OCI-LY1 (cell line): Measurements from ENCODE around the gene GPT2.

ENCODE experiments used
- H2AFZ ChIP-seq: fragments of 200-600 bp; sonication (generic), shearing (Covaris generic); 2 replicates; pipeline ENCODE4 v1.6.0; 2014; ENCODE audit warnings: antibody characterized with exemption, mild to moderate bottlenecking, low read length
- H3F3A ChIP-seq: fragments of 200-600 bp; sonication (generic), shearing (Covaris generic); 2 replicates; pipeline ENCODE4 v1.6.0; 2014; ENCODE audit warnings: mild to moderate bottlenecking, antibody characterized with exemption, low read length, moderate library complexity; ENCODE audit not compliant: insufficient read depth
- H3K27ac ChIP-seq: fragments of 200-600 bp; sonication (generic); 2 replicates; pipeline ENCODE4 v1.5.1; 2014; ENCODE audit warnings: low read length, mixed run types, mild to moderate bottlenecking, low read depth; ENCODE audit not compliant: poor library complexity, severe bottlenecking
- H3K27me3 ChIP-seq: fragments of 200-600 bp; sonication (generic); 2 replicates; pipeline ENCODE4 v1.6.0; 2014; ENCODE audit warnings: antibody characterized with exemption, mild to moderate bottlenecking, low read length, moderate library complexity; ENCODE audit not compliant: insufficient read depth
- H3K36me3 ChIP-seq: fragments of 200-600 bp; sonication (generic); 2 replicates; pipeline ENCODE4 v1.6.1; 2014; ENCODE audit warnings: mild to moderate bottlenecking, antibody characterized with exemption, low read length, moderate library complexity, mixed read lengths; ENCODE audit not compliant: insufficient read depth
- H3K4me1 ChIP-seq: fragments of 200-600 bp; sonication (generic); 2 replicates; pipeline ENCODE4 v1.5.1; 2014; ENCODE audit warnings: mild to moderate bottlenecking, low read length, moderate library complexity; ENCODE audit not compliant: insufficient read depth, severe bottlenecking
- H3K4me2 ChIP-seq: fragments of 200-600 bp; sonication (generic), shearing (Covaris generic); 2 replicates; pipeline ENCODE4 v1.6.1; 2014; ENCODE audit warnings: low read length
- H3K4me3 ChIP-seq: fragments of 200-600 bp; sonication (generic); 2 replicates; pipeline ENCODE4 v1.5.1; 2014; ENCODE audit warnings: low read length, low read depth, mild to moderate bottlenecking, mixed read lengths; ENCODE audit not compliant: poor library complexity, severe bottlenecking
- H3K79me2 ChIP-seq: fragments of 200-600 bp; shearing (Covaris generic); 2 replicates; pipeline ENCODE4 v1.6.1; 2016; ENCODE audit warnings: mixed run types, low read length, mixed read lengths; ENCODE audit not compliant: insufficient read depth
- H3K9ac ChIP-seq: fragments of 200-600 bp; sonication (generic), shearing (Covaris generic); 2 replicates; pipeline ENCODE4 v1.6.1; 2014; ENCODE audit warnings: mild to moderate bottlenecking, low read length, mixed read lengths
- H3K9me2 ChIP-seq: fragments of 200-600 bp; sonication (generic), shearing (Covaris generic); 2 replicates; pipeline ENCODE4 v1.6.1; 2014; ENCODE audit warnings: low read depth, mild to moderate bottlenecking, low read length, mixed read lengths
- H3K9me3 ChIP-seq: fragments of 200-600 bp; shearing (Covaris generic); 2 replicates; pipeline ENCODE4 v1.6.1; 2014; ENCODE audit warnings: low read length, mixed read lengths
- H4K20me1 ChIP-seq: fragments of 200-600 bp; sonication (generic), shearing (Covaris generic); 2 replicates; pipeline ENCODE4 v1.6.0; 2016; ENCODE audit warnings: mild to moderate bottlenecking, low read length; ENCODE audit not compliant: insufficient read depth
- CTCF ChIP-seq: fragments of 200-600 bp; sonication (generic), shearing (Covaris generic); IDR thresholded peaks from 2 replicates; pipeline ENCODE4 v1.5.1; 2017; ENCODE audit warnings: mild to moderate bottlenecking, antibody characterized with exemption, low read length, moderate library complexity, mixed read lengths
- EZH2 ChIP-seq: fragments of 200-600 bp; sonication (generic), shearing (Covaris generic); IDR thresholded peaks from 2 replicates; pipeline ENCODE4 v1.8.0; 2017; ENCODE audit warnings: borderline replicate concordance, mixed run types, mild to moderate bottlenecking, antibody characterized with exemption, low read length, moderate library complexity, mixed read lengths

Gene GPT2

DNA sequence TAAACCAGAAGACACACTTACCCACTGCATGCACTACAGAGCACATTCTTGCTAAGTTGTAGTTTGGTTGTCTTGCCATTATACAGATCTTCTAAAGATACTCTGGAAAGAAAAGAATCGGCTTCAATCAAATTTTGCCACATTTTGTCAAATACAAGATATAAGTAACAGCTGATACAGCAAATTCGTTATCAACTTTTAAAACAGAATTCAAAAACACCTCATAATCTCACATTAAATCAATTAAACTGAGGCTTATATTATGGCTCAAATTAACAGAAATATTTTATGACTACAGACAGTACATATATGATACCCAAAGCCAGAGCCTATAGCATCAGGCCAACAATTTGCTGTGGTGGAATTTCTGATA lies 83.9 kb downstream of the GPT2 start:
- no peak overlapping the region for H3K27ac ChIP-seq
- 0 out of 2 replicates have a peak, but pooled peaks cover 7% of the 10 kb centered on the region for H4K20me1 ChIP-seq
- no peak overlapping the region for H3K4me2 ChIP-seq
- TF ChIP-seq CTCF = no peak
- peaks cover 36% of the 10 kb centered on the region for H3K79me2 ChIP-seq
- peaks cover 79% of the 10 kb centered on the region for H3K36me3 ChIP-seq
- H3F3A ChIP-seq = no peaks in the 10 kb centered on the region
- H3K4me3 ChIP-seq = no peak overlapping the region
- H3K27me3 ChIP-seq = no peaks in the 10 kb centered on the region
- H3K9me3 ChIP-seq = no peaks in the 10 kb centered on the region
- no peaks in the 10 kb centered on the region for H3K9me2 ChIP-seq
- H3K4me1 ChIP-seq = peaks cover 16% of the 10 kb centered on the region
- no peak overlapping the region for H3K9ac ChIP-seq
- no peak overlapping the region for H2AFZ ChIP-seq

GRCh38 chr16:46970089-46970488 lies 85.9 kb downstream of the GPT2 start:
- Histone ChIP-seq H3K79me2 (peaks cover 37% of the 10 kb centered on the region), H3K4me2 (no peak overlapping the region)

GRCh38 chr16:46971271-46971670 lies 87.1 kb downstream of the GPT2 start:
- H3K9me3 ChIP-seq = no peaks in the 10 kb centered on the region
- H3K9ac ChIP-seq = no peak overlapping the region
- H3K79me2 ChIP-seq = peaks cover 37% of the 10 kb centered on the region
- H3K4me1 ChIP-seq = peaks cover 31% of the 10 kb centered on the region
- 0 out of 2 replicates have a peak, but pooled peaks cover 7% of the 10 kb centered on the region for H4K20me1 ChIP-seq
- peaks cover 47% of the 10 kb centered on the region for H3K36me3 ChIP-seq
- no peaks in the 10 kb centered on the region for H3F3A ChIP-seq
- no peak overlapping the region for H3K27ac ChIP-seq
- no peaks in the 10 kb centered on the region for H3K27me3 ChIP-seq
- no peak overlapping the region for H3K4me3 ChIP-seq
- no peaks in the 10 kb centered on the region for H3K9me2 ChIP-seq
- no peak overlapping the region for H2AFZ ChIP-seq
- TF ChIP-seq EZH2 (no peak), CTCF (no peak)
- H3K4me2 ChIP-seq = no peak overlapping the region

More at GRCh38 chr16:46970089-46970488, 85.9 kb downstream of the GPT2 start:
- Histone ChIP-seq H3K9ac (no peak overlapping the region), H2AFZ (no peak overlapping the region), H3K9me3 (no peaks in the 10 kb centered on the region), H3K27ac (no peak overlapping the region), H3K9me2 (no peaks in the 10 kb centered on the region), H3K36me3 (peaks cover 59% of the 10 kb centered on the region), H3K4me3 (no peak overlapping the region), H3F3A (no peaks in the 10 kb centered on the region), H4K20me1 (0 out of 2 replicates have a peak, but pooled peaks cover 7% of the 10 kb centered on the region), H3K4me1 (peaks cover 26% of the 10 kb centered on the region), H3K27me3 (no peaks in the 10 kb centered on the region)
- TF ChIP-seq CTCF (no peak), EZH2 (no peak)
